NCI-H2029 (cell line): ENCODE data around the gene PSME4.
A peak's percentile ranks its signal among the peaks of the same experiment; 100 is the strongest.

Experiments
- DNase-seq: peaks from one replicate; lab custom pipeline; 2025; lab: John Stamatoyannopoulos, UW

PSME4 gene, protein sequence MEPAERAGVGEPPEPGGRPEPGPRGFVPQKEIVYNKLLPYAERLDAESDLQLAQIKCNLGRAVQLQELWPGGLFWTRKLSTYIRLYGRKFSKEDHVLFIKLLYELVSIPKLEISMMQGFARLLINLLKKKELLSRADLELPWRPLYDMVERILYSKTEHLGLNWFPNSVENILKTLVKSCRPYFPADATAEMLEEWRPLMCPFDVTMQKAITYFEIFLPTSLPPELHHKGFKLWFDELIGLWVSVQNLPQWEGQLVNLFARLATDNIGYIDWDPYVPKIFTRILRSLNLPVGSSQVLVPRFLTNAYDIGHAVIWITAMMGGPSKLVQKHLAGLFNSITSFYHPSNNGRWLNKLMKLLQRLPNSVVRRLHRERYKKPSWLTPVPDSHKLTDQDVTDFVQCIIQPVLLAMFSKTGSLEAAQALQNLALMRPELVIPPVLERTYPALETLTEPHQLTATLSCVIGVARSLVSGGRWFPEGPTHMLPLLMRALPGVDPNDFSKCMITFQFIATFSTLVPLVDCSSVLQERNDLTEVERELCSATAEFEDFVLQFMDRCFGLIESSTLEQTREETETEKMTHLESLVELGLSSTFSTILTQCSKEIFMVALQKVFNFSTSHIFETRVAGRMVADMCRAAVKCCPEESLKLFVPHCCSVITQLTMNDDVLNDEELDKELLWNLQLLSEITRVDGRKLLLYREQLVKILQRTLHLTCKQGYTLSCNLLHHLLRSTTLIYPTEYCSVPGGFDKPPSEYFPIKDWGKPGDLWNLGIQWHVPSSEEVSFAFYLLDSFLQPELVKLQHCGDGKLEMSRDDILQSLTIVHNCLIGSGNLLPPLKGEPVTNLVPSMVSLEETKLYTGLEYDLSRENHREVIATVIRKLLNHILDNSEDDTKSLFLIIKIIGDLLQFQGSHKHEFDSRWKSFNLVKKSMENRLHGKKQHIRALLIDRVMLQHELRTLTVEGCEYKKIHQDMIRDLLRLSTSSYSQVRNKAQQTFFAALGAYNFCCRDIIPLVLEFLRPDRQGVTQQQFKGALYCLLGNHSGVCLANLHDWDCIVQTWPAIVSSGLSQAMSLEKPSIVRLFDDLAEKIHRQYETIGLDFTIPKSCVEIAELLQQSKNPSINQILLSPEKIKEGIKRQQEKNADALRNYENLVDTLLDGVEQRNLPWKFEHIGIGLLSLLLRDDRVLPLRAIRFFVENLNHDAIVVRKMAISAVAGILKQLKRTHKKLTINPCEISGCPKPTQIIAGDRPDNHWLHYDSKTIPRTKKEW (N-terminal part only)

GRCh38 chr2:53970724-53971602 lies at the start of gene PSME4:
Gene PSME4 (minus strand): TSS chr2:53970993. CDS start chr2:53970784, 209 bp downstream.
- DNase-seq: peak; percentile 84

- DNase-seq: peak; percentile 36
Observed at GRCh38 chr2:54015798-54016699, 45.3 kb upstream of the PSME4 start.

GRCh38 chr2:54013996-54014395 lies 43.2 kb upstream of the PSME4 start:
- no peak for DNase-seq

- no peak for DNase-seq
Observed at GRCh38 chr2:54012538-54013141, 41.8 kb upstream of the PSME4 start.

- no peak for DNase-seq
Observed at GRCh38 chr2:54009549-54009948, 38.8 kb upstream of the PSME4 start.

DNA sequence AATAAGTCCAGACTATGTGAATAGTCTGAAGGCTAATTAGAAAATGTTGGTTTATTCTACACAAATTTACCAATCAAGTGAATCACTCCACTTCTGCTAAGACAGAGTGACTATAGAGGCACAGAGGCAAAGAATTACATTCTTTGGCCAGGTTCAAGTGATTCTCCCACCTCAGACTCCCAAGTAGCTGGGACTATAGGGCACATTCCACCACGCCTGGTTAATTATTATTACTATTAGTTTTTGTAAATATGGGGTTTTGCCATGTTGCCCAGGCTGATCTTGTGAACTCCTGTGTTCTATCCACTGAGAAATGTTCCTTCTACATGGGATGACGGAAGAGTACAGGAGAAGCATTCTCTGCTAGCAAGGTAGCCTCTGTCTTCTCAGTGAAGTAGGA lies 37.6 kb upstream of the PSME4 start:
- DNase-seq: no peak

DNA sequence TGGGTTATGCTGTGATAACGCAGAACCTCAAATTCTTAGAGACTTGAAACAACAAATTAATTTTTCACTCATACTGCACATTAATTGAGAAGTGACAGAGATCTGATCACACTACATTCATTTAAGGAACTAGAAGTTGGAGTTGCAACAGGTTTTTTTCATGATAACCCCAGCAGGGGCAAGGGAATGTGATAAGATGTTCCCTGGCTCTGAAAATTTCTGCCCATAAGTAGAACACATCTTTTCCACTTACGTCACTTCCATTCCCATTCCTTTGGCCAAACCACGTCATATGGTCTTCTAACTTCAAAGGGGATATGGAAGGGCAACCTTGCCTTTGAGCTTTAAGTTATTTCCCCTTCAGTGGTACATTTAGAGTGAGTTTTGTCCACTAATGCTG lies 29.7 kb upstream of the PSME4 start:
- DNase-seq: no peak

GRCh38 chr2:54000122-54000521 lies 29.3 kb upstream of the PSME4 start:
- no peak for DNase-seq

DNA sequence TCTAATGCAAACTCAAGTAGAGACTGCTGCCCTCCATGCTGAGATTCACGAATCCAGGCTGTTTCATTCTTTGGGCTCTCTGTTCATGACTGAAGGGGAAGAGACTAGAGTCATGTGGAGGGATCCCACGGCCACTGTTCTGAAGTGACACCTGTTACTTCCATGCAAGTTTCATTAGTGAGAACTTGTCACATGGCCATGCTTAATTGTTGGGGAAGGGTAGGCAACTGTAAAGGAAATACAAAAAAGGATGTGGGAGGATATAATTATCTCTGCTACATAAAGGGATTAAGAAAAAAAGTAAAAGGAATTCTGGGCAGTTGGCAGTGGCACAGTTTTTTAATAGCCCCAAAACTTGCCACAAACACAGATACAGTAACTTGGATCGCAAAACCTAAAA lies 28.0 kb upstream of the PSME4 start:
- no peak for DNase-seq

DNA sequence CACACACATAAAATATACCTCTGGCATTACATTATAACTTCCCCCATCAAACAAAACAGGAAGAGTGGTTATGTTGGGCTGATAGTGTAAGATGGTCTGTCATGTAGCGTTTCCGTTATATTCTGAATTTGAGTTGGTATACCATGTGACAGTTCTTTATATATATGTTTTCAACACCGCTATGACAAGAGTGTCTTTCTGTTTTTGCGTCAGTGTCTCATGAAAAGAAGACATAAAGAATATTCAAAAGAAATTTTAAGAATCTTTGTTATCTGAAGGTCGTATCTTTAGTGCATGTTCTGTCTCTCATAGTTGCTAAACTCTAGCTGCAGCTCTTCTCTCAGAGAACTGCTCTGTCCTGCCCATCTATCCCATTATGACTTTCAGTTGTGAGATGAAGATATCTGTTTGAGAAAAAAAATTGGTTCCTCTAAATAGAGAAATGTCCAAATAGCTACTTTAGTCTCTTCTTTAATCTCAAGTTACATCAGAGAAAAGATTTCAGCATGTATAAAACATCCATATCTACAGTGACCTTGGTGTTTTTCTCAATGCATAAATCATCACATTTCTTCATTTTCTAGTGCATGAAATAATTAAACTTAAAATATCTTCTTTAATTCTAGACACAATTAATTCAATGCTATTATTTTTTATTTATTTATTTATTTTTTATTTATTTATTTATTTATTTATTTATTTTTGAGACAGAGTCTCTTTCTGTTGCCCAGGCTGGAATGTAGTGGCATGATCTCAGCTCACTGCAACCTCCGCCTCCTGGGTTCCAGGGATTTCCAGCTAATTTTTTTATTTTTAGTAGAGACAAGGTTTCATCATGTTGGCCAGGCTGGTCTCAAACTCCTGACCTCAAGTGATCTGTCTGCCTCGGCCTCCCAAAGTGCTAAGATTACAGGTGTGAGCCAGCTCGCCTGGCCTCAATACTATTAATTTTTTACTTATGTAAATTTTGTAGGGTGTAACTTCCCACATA lies 24.3 kb upstream of the PSME4 start:
- no peak for DNase-seq

DNA sequence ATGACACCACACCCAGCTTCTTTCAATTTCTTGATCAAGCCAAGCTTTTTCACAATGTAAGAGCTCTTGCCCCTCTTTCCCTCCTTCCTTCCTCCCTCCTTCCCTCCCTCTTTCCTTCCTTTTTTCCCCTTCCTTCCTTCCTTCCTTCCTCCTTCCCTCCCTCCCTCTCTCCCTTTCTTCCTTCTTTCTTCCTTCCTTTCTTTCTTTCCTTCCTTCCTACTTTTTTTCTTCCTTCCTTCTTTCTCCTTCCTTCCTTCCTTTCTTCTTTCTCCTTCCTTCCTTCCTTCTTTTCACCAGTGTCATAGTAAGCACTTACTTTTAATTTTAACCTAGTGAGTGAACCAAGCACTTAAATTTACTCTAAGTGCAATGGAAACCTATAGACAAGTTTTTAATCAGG lies 21.2 kb upstream of the PSME4 start:
- DNase-seq: no peak

GRCh38 chr2:53989210-53989862 lies 18.5 kb upstream of the PSME4 start:
- no peak for DNase-seq

GRCh38 chr2:53987336-53987921 lies 16.6 kb upstream of the PSME4 start:
- peak; percentile 85 for DNase-seq

- DNase-seq: no peak
Observed at GRCh38 chr2:53985646-53986045, 14.9 kb upstream of the PSME4 start.

DNA sequence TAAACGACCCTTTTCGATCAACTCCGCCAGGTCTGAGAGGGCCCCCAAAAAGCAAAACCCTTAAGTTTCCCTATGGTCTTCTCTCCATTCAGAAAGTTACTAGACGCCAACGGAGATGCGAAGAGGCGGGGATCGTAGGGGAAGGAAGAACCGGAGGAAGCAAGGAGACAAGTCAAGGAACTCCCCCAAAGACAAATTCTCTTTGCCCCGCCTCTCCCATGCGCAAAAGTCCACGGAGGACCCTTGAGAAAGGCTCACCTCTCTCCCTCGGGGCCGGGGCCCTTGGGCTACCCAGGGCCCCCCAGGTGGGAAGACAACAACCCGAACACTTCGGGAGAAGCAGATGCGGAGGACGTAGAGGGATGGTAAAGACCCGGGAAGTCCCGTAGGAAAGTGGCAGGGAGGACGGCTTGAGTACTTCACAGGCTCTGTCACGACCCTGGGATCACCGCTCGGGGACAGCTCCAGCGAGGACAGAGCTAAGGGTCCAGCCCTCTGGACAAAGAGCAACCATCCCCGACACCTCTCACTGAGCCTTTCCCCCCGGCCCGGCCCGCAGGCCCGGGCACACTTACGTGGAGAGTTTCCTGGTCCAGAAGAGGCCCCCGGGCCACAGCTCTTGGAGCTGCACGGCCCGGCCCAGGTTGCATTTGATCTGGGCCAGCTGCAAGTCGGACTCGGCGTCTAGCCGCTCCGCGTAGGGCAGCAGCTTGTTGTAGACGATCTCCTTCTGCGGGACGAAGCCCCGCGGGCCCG lies 647 bp downstream of the PSME4 start:
- no peak for DNase-seq

DNA sequence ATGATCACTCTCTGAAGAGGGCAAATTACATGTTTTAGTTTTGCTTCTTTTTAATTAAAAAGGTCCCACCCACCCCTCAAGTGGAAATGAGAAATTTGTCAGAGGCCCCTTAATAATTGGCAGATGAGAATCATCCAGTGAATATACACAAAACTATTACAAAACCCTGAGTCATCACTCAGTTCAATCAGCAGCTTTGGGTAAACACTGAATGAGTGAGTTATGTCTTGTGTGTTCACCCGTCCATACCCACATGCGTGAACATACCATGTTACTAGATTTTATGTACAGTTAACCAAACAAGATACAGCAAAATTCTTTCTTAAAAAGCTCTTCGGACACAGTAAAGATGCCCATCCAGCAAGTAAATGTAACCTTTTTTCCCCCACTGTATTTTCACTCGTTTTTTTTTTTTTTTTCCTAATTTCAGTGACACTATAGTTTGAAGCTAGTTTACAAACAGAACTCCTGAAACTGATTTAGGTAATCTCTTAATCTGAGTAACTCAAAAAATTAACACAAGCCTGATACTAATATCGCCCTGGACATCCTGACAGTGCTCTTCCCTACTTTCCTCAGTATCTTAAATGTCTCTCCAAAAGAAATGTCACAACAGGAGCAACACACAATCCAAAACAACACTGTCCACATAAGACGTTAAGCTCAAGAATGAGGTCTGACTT lies 1.4 kb downstream of the PSME4 start:
- DNase-seq: peak; percentile 51
